K562 (cell line): Measurements from ENCODE around the gene TMEM176B. TPM values are rescaled to one million over a fixed set of nuclear protein-coding genes. Genes with fewer than 3 reads are reported as not detected.

Experiments
- ATAC-seq: fragments of 200-7000 bp; cut with Tn5 transposase; 3 replicates; pipeline ENCODE4 v1.9.1; 2020; ENCODE audit warnings: moderate library complexity
- BruUV-seq: library from RNA; stranded (reverse); fragments of 400-500 nt; replicated peaks from 2 replicates; lab custom pipeline; 2021; lab: Mats Ljungman, UMichigan
- CTCF ChIA-PET: fragments of 300-600 bp; formaldehyde crosslinking; extraction: SDS; loops from one replicate; lab custom pipeline; 2021; ENCODE audit warnings: low intra/inter-chr PET ratio; lab: Yijun Ruan, JAX
- POLR2A ChIA-PET: fragments of 300-600, 350-650 bp; sonication (Branson Sonifier 250); formaldehyde crosslinking; extraction: SDS; loops from one replicate; lab custom pipeline; 2021; ENCODE audit warnings: antibody characterized with exemption, inconsistent platforms; lab: Yijun Ruan, JAX
- DNase-seq, 4 experiments: peaks; one replicate each; pipeline versions ENCODE4 v3.0.0 to v3.0.0-alpha.2; 2011 to 2018; ENCODE audit warnings: low spot score in 3 of 4, mixed read lengths in 3 of 4; ENCODE audit errors: extremely low read depth in 1 of 4
- FAIRE-seq: peaks from 2 replicates; lab custom pipeline; 2011; peaks lifted over from hg19 to GRCh38; lab: Jason Lieb, UNC
- H2AFZ ChIP-seq: 2 replicates; pipeline ENCODE4 v1.6.0; 2011; ENCODE audit warnings: low read depth, low read length, control low read depth, inconsistent platforms
- H3K27ac ChIP-seq: fragments of 200-600 bp; 3 replicates; pipeline ENCODE4 v1.8.0; 2011; ENCODE audit warnings: low read depth, mild to moderate bottlenecking, control low read depth, inconsistent platforms, low read length, moderate library complexity, mixed read lengths; ENCODE audit errors: extremely low read depth
- H3K27me3 ChIP-seq, 2 experiments: fragments of 300-600 bp in 1 of 2; 2 replicates in 1 of 2; 3 replicates in 1 of 2; pipeline versions ENCODE4 v1.6.0 to v1.8.0; 2011; ENCODE audit warnings: inconsistent platforms in 2 of 2, low read length in 2 of 2, mild to moderate bottlenecking in 1 of 2, mixed read lengths in 1 of 2, moderate library complexity in 1 of 2; ENCODE audit not compliant: control insufficient read depth in 2 of 2, insufficient read depth in 2 of 2
- H3K36me3 ChIP-seq: fragments of 300-600 bp; 3 replicates; pipeline ENCODE4 v1.8.0; 2011; ENCODE audit warnings: mild to moderate bottlenecking, low read length, inconsistent platforms; ENCODE audit not compliant: control insufficient read depth, insufficient read depth
- H3K4me1 ChIP-seq, 2 experiments: fragments of 200-600 bp in 1 of 2; replicated peaks in 1 of 2; 2 replicates in 1 of 2; 3 replicates in 1 of 2; pipeline versions ENCODE4 v1.5.1 to v1.8.0; 2011; ENCODE audit warnings: inconsistent platforms in 2 of 2, low read length in 2 of 2, mild to moderate bottlenecking in 1 of 2, mixed read lengths in 1 of 2, moderate library complexity in 1 of 2; ENCODE audit not compliant: control insufficient read depth in 2 of 2, insufficient read depth in 2 of 2
- H3K4me2 ChIP-seq: 2 replicates; pipeline ENCODE4 v1.6.1; 2011; ENCODE audit warnings: low read length, control low read depth, inconsistent platforms, mixed read lengths; ENCODE audit not compliant: insufficient read depth
- H3K4me3 ChIP-seq: fragments of 200-600 bp; sonication (generic), shearing (Covaris generic); 2 replicates; pipeline ENCODE4 v1.5.1; 2016; ENCODE audit warnings: control low read depth, inconsistent platforms
- H3K79me2 ChIP-seq: fragments of 200-600 bp; 3 replicates; pipeline ENCODE4 v1.8.0; 2011; ENCODE audit warnings: low read length, inconsistent platforms; ENCODE audit not compliant: control insufficient read depth, insufficient read depth
- H3K9ac ChIP-seq, 2 experiments: 2 replicates each; pipeline versions ENCODE4 v1.6.0 to v1.6.1; 2011; ENCODE audit warnings: low read depth in 2 of 2, low read length in 2 of 2, control low read depth in 1 of 2, inconsistent platforms in 1 of 2, mild to moderate bottlenecking in 1 of 2, mixed read lengths in 1 of 2; ENCODE audit not compliant: insufficient read depth in 1 of 2
- H3K9me1 ChIP-seq: one replicate; pipeline ENCODE4 v1.6.0; 2011; ENCODE audit warnings: inconsistent platforms, mild to moderate bottlenecking, low read length, moderate library complexity; ENCODE audit not compliant: control insufficient read depth, insufficient read depth
- H3K9me3 ChIP-seq: replicated peaks from 2 replicates; pipeline ENCODE4 v1.5.1; 2011; ENCODE audit warnings: low read depth, low read length, inconsistent platforms; ENCODE audit not compliant: control insufficient read depth, insufficient read depth
- H4K20me1 ChIP-seq: replicated peaks from 2 replicates; pipeline ENCODE4 v1.6.1; 2011; ENCODE audit warnings: low read length, inconsistent platforms, mixed read lengths; ENCODE audit not compliant: control insufficient read depth, insufficient read depth
- BACH1 ChIP-seq: fragments of 200-800 bp; sonication (Bioruptor generic); IDR thresholded peaks from 2 replicates; pipeline ENCODE4 v1.6.1; 2016; ENCODE audit warnings: missing genetic modification characterization, missing compliant biosample characterization
- DDX20 ChIP-seq: fragments of 450-650 bp; IDR thresholded peaks from 2 replicates; pipeline ENCODE4 v1.6.1; 2016; ENCODE audit warnings: missing genetic modification characterization, low read depth, mild to moderate bottlenecking, missing compliant biosample characterization, moderate library complexity
- E2F6 ChIP-seq, 2 experiments: IDR thresholded peaks; 2 replicates each; pipeline ENCODE4 v1.6.1; 2011; ENCODE audit warnings: borderline replicate concordance in 1 of 2, control low read depth in 1 of 2, low read depth in 1 of 2, low read length in 1 of 2, mild to moderate bottlenecking in 1 of 2, mixed read lengths in 1 of 2, moderate library complexity in 1 of 2; ENCODE audit not compliant: insufficient read depth in 1 of 2, insufficient read length in 1 of 2, poor library complexity in 1 of 2, severe bottlenecking in 1 of 2; ENCODE audit errors: extremely low read depth in 1 of 2
- E4F1 ChIP-seq: fragments of 250-450 bp; sonication (Bioruptor Pico); IDR thresholded peaks from 2 replicates; pipeline ENCODE4 v1.5.0; 2021; ENCODE audit warnings: mild to moderate bottlenecking, borderline replicate concordance
- ESRRA ChIP-seq: fragments of 450-650 bp; IDR thresholded peaks from 2 replicates; pipeline ENCODE4 v1.6.1; 2014; ENCODE audit warnings: low read depth, mild to moderate bottlenecking, moderate library complexity, borderline replicate concordance
- HDAC8 ChIP-seq: fragments of 450-650 bp; IDR thresholded peaks from 2 replicates; pipeline ENCODE4 v1.6.1; 2016; ENCODE audit warnings: mild to moderate bottlenecking, missing genetic modification characterization, moderate library complexity, missing compliant biosample characterization
- JUN ChIP-seq, 2 experiments: sonication (generic) in 1 of 2; formaldehyde crosslinking in 1 of 2; IDR thresholded peaks; 2 replicates each; pipeline versions ENCODE4 v1.6.1 to v1.8.0; 2012 to 2022; ENCODE audit warnings: borderline replicate concordance in 2 of 2, mild to moderate bottlenecking in 2 of 2, improper control_type of control experiment in 1 of 2, low read depth in 1 of 2, low read length in 1 of 2, missing genetic modification reagents in 1 of 2
- L3MBTL2 ChIP-seq: fragments of 450-650 bp; IDR thresholded peaks from 2 replicates; pipeline ENCODE4 v1.6.1; 2016; ENCODE audit warnings: mild to moderate bottlenecking, moderate library complexity
- MECOM ChIP-seq: fragments of 250-450 bp; sonication (Bioruptor Pico); IDR thresholded peaks from 2 replicates; pipeline ENCODE4 v1.8.0; 2022; ENCODE audit warnings: inconsistent platforms
- MITF ChIP-seq: IDR thresholded peaks from 2 replicates; pipeline ENCODE4 v1.6.1; 2014; ENCODE audit warnings: antibody characterized with exemption
- MTA2 ChIP-seq: fragments of 450-650 bp; IDR thresholded peaks from 2 replicates; pipeline ENCODE4 v1.6.1; 2016; ENCODE audit warnings: low read depth
- NR2C1 ChIP-seq, 2 experiments: fragments of 450-650 bp; IDR thresholded peaks; 2 replicates each; pipeline ENCODE4 v1.6.1; 2017; ENCODE audit warnings: mild to moderate bottlenecking in 2 of 2, antibody characterized with exemption in 1 of 2, inconsistent platforms in 1 of 2, missing compliant biosample characterization in 1 of 2, missing genetic modification characterization in 1 of 2
- TAF9B ChIP-seq: fragments of 450-650 bp; IDR thresholded peaks from 2 replicates; pipeline ENCODE4 v1.6.1; 2018; ENCODE audit warnings: mild to moderate bottlenecking; ENCODE audit not compliant: partially characterized antibody
- ZNF143 ChIP-seq: sonication (generic); formaldehyde crosslinking; IDR thresholded peaks from 2 replicates; pipeline ENCODE4 v1.9.0; 2022; ENCODE audit warnings: mild to moderate bottlenecking, missing genetic modification reagents
- ZNF217 ChIP-seq: sonication (generic); formaldehyde crosslinking; IDR thresholded peaks from 2 replicates; pipeline ENCODE4 v1.8.0; 2022; ENCODE audit warnings: mild to moderate bottlenecking, missing genetic modification reagents
- WGBS: fragments of 100-300 bp; shearing (Covaris generic); methylation state at CpG from one replicate; pipeline ENCODE4 v1.1.6; 2016; ENCODE audit warnings: low coverage, mixed read lengths; ENCODE audit not compliant: insufficient coverage; ENCODE audit errors: missing lambda C conversion rate; 5-methylcytosine and 5-hydroxymethylcytosine counted together
- in situ Hi-C: fragments of 300-500 bp; cut with MboI; formaldehyde crosslinking; loops from 4 replicates; pipeline ENCODE4 v1.15.0; 2018; ENCODE audit warnings: inconsistent platforms, mixed read lengths
- intact Hi-C: fragments of 100-400 bp; cut with micrococcal nuclease; formaldehyde crosslinking; loops from 2 replicates; pipeline ENCODE4 v1.14.2; 2022
- polyA plus RNA-seq, 8 experiments: library from polyadenylated mRNA; depleted of rRNA in 4 of 8; stranded (reverse) in 5 of 8; unstranded in 3 of 8; fragments of >200 nt; fragmentation: Nextera tagmentation in 2 of 8; fragmentation: Illumina TruSeq in 1 of 8; extraction: Ambion mirVana in 2 of 8; extraction: Trizol in 1 of 8; gene quantifications; 2 replicates each; pipeline versions ENCODE4 v1.2.1 to v1.2.3, GENCODE V29; 2011 to 2014; ENCODE audit warnings: inconsistent platforms in 1 of 8, missing spikeins in 1 of 8
- total RNA-seq, 7 experiments: library from RNA; depleted of rRNA in 6 of 7; stranded (reverse); fragments of >200 nt in 6 of 7; fragmentation: Illumina TruSeq in 2 of 7; extraction: Trizol in 2 of 7; gene quantifications; 2 replicates each; pipeline versions ENCODE4 v1.2.1 to v1.2.3, GENCODE V29; 2011 to 2021; ENCODE audit warnings: low replicate concordance in 1 of 7

TMEM176B gene
- total and polyA plus RNA-seq, 9 of the 15 experiments (the other 6 are each of a cell fraction or from before 2014, with no cell fraction given): 0.19 to 0.60 TPM; not detected in 7

GRCh38 chr7:150778738-150779301 lies 21.3 kb downstream of the TMEM176B start:
- CTCF ChIA-PET: interaction anchor here (0.6 to 2.5 kb wide), 12 partner anchors 9 to 394 kb away, joined by 3 to 22 read pairs (median 4); no protein-coding TSS in a partner anchor
- peak; percentile 80 to 85 (median 83) for DNase-seq
- peak; percentile 99 for ATAC-seq
- in situ Hi-C loops: no loop called here
- Histone ChIP-seq H3K27me3 (peaks cover 10 to 15% of the 10 kb centered on the region in 2 experiments; a peak in 3 of 5 replicates), H3K4me1 (no peaks in the 10 kb centered on the region), H3K27ac (no peak overlapping the region), H4K20me1 (no peaks in the 10 kb centered on the region), H3K9me1 (no peaks in the 10 kb centered on the region), H3K4me2 (no peak overlapping the region), H2AFZ (no peak overlapping the region), H3K4me3 (no peak overlapping the region), H3K9me3 (no peaks in the 10 kb centered on the region), H3K79me2 (no peaks in the 10 kb centered on the region), H3K36me3 (no peaks in the 10 kb centered on the region), H3K9ac (no peak overlapping the region)
- WGBS: under 1% methylated on average over 12 of the region's 12 CpGs
- BruUV-seq: no TSS peak
- intact Hi-C loops: loop anchor here (1.0 to 2.0 kb wide), 4 partner anchors 98 to 393 kb away; no protein-coding TSS in a partner anchor
- FAIRE-seq: peak; percentile 92
- POLR2A ChIA-PET: interaction anchor here (0.5 to 1.0 kb wide), 3 partner anchors 15 to 425 kb away, joined by 3 to 5 read pairs (median 5); no protein-coding TSS in a partner anchor
- no peak for TF ChIP-seq E2F6 (IDR thresholded peaks at IDR 0.05; ENCODE audit: borderline replicate concordance in 1 of 2, extremely low read depth in 1 of 2, insufficient read depth in 1 of 2, insufficient read length in 1 of 2, low read depth in 1 of 2, low read length in 1 of 2, poor library complexity in 1 of 2, severe bottlenecking in 1 of 2)
- TF ChIP-seq MECOM (CRISPR knock-in tag): 0 out of 2 replicates have a peak, but pooled peaks have one; percentile 9
- TF ChIP-seq BACH1 (tag): no peak
- no peak for TF ChIP-seq HDAC8
- peak; percentile 21; the same call in 1 of the 2 replicates for TF ChIP-seq NR2C1 (IDR thresholded peaks at IDR 0.05)
- TF ChIP-seq NR2C1 (tag; IDR thresholded peaks at IDR 0.05): no peak
- no peak for TF ChIP-seq TAF9B
- no peak for TF ChIP-seq MITF
- TF ChIP-seq L3MBTL2: 0 out of 2 replicates have a peak, but pooled peaks have one; percentile 17
- peak; percentile 43; the same call in 1 of the 2 replicates for TF ChIP-seq ESRRA
- no peak for TF ChIP-seq MTA2
- no peak for TF ChIP-seq ZNF217
- TF ChIP-seq DDX20: no peak
- TF ChIP-seq E4F1 (CRISPR knock-in tag): no peak
- 0 out of 2 replicates have a peak, but pooled peaks have one; percentile 20 for TF ChIP-seq JUN (IDR thresholded peaks at IDR 0.05; ENCODE audit: borderline replicate concordance, low read depth, low read length)
- no peak for TF ChIP-seq JUN (CRISPR knock-in tag; IDR thresholded peaks at IDR 0.05; ENCODE audit: borderline replicate concordance)
- no peak for TF ChIP-seq ZNF143
